Measurements from ENCODE around the gene ITLN1.

Gene ITLN1

GRCh38 chr1:160860840-160861505 lies 24.0 kb downstream of the ITLN1 start:
- no peak for TF ChIP-seq ZFX (IDR thresholded peaks at IDR 0.05)
- TF ChIP-seq, protein P1, sequence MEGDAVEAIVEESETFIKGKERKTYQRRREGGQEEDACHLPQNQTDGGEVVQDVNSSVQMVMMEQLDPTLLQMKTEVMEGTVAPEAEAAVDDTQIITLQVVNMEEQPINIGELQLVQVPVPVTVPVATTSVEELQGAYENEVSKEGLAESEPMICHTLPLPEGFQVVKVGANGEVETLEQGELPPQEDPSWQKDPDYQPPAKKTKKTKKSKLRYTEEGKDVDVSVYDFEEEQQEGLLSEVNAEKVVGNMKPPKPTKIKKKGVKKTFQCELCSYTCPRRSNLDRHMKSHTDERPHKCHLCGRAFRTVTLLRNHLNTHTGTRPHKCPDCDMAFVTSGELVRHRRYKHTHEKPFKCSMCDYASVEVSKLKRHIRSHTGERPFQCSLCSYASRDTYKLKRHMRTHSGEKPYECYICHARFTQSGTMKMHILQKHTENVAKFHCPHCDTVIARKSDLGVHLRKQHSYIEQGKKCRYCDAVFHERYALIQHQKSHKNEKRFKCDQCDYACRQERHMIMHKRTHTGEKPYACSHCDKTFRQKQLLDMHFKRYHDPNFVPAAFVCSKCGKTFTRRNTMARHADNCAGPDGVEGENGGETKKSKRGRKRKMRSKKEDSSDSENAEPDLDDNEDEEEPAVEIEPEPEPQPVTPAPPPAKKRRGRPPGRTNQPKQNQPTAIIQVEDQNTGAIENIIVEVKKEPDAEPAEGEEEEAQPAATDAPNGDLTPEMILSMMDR (conservative IDR thresholded peaks at IDR 0.05): no peak
- H3K27ac ChIP-seq: no peak overlapping the region

GRCh38 chr1:160859166-160859565 lies 25.8 kb downstream of the ITLN1 start:
- TF ChIP-seq ZFX (IDR thresholded peaks at IDR 0.05): no peak
- TF ChIP-seq, protein P1 (conservative IDR thresholded peaks at IDR 0.05): no peak
- no peak overlapping the region for H3K27ac ChIP-seq

GRCh38 chr1:160858507-160858906 lies 26.5 kb downstream of the ITLN1 start:
- H3K27ac ChIP-seq: no peak overlapping the region
- TF ChIP-seq, protein P1 (conservative IDR thresholded peaks at IDR 0.05): no peak
- TF ChIP-seq ZFX (IDR thresholded peaks at IDR 0.05): no peak

GRCh38 chr1:160858097-160858496 lies 26.9 kb downstream of the ITLN1 start:
- no peak overlapping the region for H3K27ac ChIP-seq
- no peak for TF ChIP-seq ZFX (IDR thresholded peaks at IDR 0.05)
- TF ChIP-seq, protein P1 (conservative IDR thresholded peaks at IDR 0.05): no peak

DNA sequence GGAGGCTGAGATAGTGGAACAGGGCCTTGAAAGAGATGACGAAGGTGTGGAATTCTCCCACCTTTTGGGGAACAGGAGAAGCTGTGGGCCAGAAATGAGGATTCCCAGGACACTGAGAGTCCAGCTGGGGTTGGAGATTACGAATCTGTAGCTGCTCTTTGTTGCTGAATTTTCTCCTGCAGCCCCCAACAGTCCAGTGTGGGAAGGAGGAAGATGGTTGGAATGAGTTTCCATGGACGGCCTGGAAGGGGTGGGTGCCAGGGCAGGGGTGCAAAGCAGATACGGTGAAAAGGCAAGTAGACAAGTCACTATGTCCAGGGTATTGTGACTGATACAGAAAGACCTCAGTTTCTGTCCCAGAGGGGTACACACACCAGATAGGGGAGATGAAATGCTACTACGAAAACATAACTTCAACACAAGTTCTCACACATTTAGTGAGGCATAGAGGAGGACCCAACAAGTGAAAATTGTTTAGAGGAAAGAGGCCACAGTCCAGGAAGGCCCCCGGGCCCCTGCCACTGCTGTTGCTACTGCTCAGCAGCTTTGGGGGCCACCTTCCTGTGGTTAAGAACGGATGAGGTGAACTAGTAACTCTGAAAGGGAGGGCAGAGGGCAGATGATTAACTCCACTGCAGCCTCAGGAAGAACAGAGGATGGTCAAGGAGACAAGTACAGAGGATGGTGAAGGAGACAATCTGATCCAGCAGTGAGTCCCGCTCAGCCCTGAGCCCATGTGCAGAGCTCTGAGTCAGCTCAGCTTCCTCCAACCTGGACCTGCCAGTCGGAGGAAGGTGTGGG lies 29.6 kb downstream of the ITLN1 start:
- H3K27ac ChIP-seq: no peak overlapping the region
- TF ChIP-seq, protein P1 (conservative IDR thresholded peaks at IDR 0.05): no peak
- TF ChIP-seq ZFX (IDR thresholded peaks at IDR 0.05): no peak

- TF ChIP-seq, protein P1 (conservative IDR thresholded peaks at IDR 0.05): no peak
- TF ChIP-seq ZFX (IDR thresholded peaks at IDR 0.05): no peak
These were observed 31.2 kb downstream of the ITLN1 start for GRCh38 chr1:160853754-160854153.

DNA sequence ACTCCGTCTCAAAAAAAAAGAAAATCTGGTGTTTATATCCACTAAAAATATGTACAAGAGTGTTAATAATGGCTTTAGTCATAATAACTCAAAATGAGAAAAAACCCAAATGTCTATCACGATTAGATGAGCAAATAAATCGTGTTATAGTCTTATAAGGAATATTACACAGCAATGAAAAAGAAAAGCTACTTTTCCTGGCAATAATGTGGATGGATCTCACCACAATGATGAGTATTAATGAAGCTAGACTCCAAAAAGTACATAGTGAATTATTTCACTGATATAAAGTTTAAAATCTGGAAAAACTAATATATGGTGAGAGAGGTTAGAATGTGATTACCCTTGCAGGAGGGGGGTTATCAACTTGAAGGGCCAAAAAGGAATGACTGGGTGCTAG lies 32.0 kb downstream of the ITLN1 start:
- no peak for TF ChIP-seq ZFX (IDR thresholded peaks at IDR 0.05)
- TF ChIP-seq, protein P1 (conservative IDR thresholded peaks at IDR 0.05): no peak
- H3K27ac ChIP-seq: no peak overlapping the region

More at GRCh38 chr1:160853754-160854153, 31.2 kb downstream of the ITLN1 start:
- no peak overlapping the region for H3K27ac ChIP-seq

Data from C4-2B (cell line).